HG03469 (cell line): Measurements from ENCODE around the gene KIRREL3.

ENCODE experiments used
- ATAC-seq: cut with Tn5 transposase; IDR thresholded peaks from one replicate; pipeline ENCODE4 v1.9.1; 2021; ENCODE audit warnings: mild to moderate bottlenecking, moderate library complexity, moderate number of reproducible peaks; ENCODE audit not compliant: unreplicated experiment

KIRREL3 gene

GRCh38 chr11:126437731-126438130 lies 562.8 kb downstream of the KIRREL3 start:
- ATAC-seq, result no peak

GRCh38 chr11:126436209-126436755 lies 564.3 kb downstream of the KIRREL3 start:
- no peak for ATAC-seq

GRCh38 chr11:126434950-126435335 lies 565.6 kb downstream of the KIRREL3 start:
- no peak for ATAC-seq

GRCh38 chr11:126433989-126434949 lies 566.3 kb downstream of the KIRREL3 start:
- ATAC-seq, result no peak

GRCh38 chr11:126433244-126433846 lies 567.2 kb downstream of the KIRREL3 start:
- ATAC-seq, result no peak

GRCh38 chr11:126432525-126432924 lies 568.0 kb downstream of the KIRREL3 start:
- no peak for ATAC-seq

- ATAC-seq, result no peak
Observed at GRCh38 chr11:126432065-126432461, 568.5 kb downstream of the KIRREL3 start.

- ATAC-seq, result no peak
Observed at GRCh38 chr11:126431401-126432064, 569.0 kb downstream of the KIRREL3 start.

GRCh38 chr11:126430581-126431335 lies 569.8 kb downstream of the KIRREL3 start:
- ATAC-seq, result no peak

GRCh38 chr11:126426820-126427749 lies 573.5 kb downstream of the KIRREL3 start:
- ATAC-seq, result peak; percentile 80

- no peak for ATAC-seq
Observed at GRCh38 chr11:126426106-126426505, 574.5 kb downstream of the KIRREL3 start.

- ATAC-seq, result no peak
Observed at GRCh38 chr11:126424471-126425039, 576.0 kb downstream of the KIRREL3 start.

- ATAC-seq, result no peak
Observed at GRCh38 chr11:126423743-126424142, 576.8 kb downstream of the KIRREL3 start.

GRCh38 chr11:126423154-126423553 lies 577.4 kb downstream of the KIRREL3 start:
- no peak for ATAC-seq

- ATAC-seq, result no peak
Observed at GRCh38 chr11:126422446-126422845, 578.1 kb downstream of the KIRREL3 start.

- no peak for ATAC-seq
Observed at GRCh38 chr11:126421271-126421671, 579.3 kb downstream of the KIRREL3 start.

- no peak for ATAC-seq
Observed at GRCh38 chr11:126420698-126421256, 579.8 kb downstream of the KIRREL3 start.

GRCh38 chr11:126419801-126420697 lies 580.5 kb downstream of the KIRREL3 start:
- ATAC-seq, result peak; percentile 84
